VCaP (cell line): Measurements from ENCODE around the gene PDLIM7.

Experiments used
- H3K27ac ChIP-seq: fragments of 450-650 bp; 2 replicates; pipeline ENCODE4 v1.5.1; 2017
- CTCF ChIP-seq: fragments of 450-650 bp; conservative IDR thresholded peaks from 2 replicates; pipeline ENCODE4 v1.5.1; 2017; ENCODE audit warnings: mild to moderate bottlenecking, moderate library complexity

Gene PDLIM7

GRCh38 chr5:177496727-177497291, 595 bp downstream of the PDLIM7 start:
- H3K27ac ChIP-seq, result peak overlapping the region; percentile 80
- no peak for TF ChIP-seq CTCF

- peak overlapping the region; percentile 80 for H3K27ac ChIP-seq
- TF ChIP-seq CTCF, result peak; percentile 47
Observed at GRCh38 chr5:177496070-177496726, 1.2 kb downstream of the PDLIM7 start.

- peak overlapping the region; percentile 80 for H3K27ac ChIP-seq
Observed at GRCh38 chr5:177495243-177496060, 2.0 kb downstream of the PDLIM7 start.

GRCh38 chr5:177494346-177495195, 2.8 kb downstream of the PDLIM7 start:
- H3K27ac ChIP-seq, result no peak overlapping the region
- TF ChIP-seq CTCF, result 0 out of 2 replicates have a peak, but pooled peaks have one; percentile 19

More at GRCh38 chr5:177495243-177496060, 2.0 kb downstream of the PDLIM7 start:
- no peak for TF ChIP-seq CTCF

GRCh38 chr5:177493795-177494345, 3.5 kb downstream of the PDLIM7 start:
- TF ChIP-seq CTCF, result no peak
- no peak overlapping the region for H3K27ac ChIP-seq

GRCh38 chr5:177492841-177493240, 4.6 kb downstream of the PDLIM7 start:
- no peak overlapping the region for H3K27ac ChIP-seq
- TF ChIP-seq CTCF, result no peak
